ENCODE results near the gene C18orf63.

GRCh38 chr18:74342416-74343043 lies 26.9 kb downstream of the C18orf63 start:
- TF ChIP-seq, protein P1, sequence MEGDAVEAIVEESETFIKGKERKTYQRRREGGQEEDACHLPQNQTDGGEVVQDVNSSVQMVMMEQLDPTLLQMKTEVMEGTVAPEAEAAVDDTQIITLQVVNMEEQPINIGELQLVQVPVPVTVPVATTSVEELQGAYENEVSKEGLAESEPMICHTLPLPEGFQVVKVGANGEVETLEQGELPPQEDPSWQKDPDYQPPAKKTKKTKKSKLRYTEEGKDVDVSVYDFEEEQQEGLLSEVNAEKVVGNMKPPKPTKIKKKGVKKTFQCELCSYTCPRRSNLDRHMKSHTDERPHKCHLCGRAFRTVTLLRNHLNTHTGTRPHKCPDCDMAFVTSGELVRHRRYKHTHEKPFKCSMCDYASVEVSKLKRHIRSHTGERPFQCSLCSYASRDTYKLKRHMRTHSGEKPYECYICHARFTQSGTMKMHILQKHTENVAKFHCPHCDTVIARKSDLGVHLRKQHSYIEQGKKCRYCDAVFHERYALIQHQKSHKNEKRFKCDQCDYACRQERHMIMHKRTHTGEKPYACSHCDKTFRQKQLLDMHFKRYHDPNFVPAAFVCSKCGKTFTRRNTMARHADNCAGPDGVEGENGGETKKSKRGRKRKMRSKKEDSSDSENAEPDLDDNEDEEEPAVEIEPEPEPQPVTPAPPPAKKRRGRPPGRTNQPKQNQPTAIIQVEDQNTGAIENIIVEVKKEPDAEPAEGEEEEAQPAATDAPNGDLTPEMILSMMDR (IDR thresholded peaks at IDR 0.05; ENCODE audit: insufficient read depth, low read length, poor library complexity, severe bottlenecking), result peak; percentile 46
- TF ChIP-seq EZH2phosphoT487 (conservative IDR thresholded peaks at IDR 0.05; ENCODE audit: low read length), result no peak

Data from SU-DHL-6 (cell line).